GM23248 (cell line): Measurements from ENCODE around the gene GPR31. TPM values are rescaled to one million over a fixed set of nuclear protein-coding genes. Genes with fewer than 3 reads are reported as not detected.

ENCODE experiments used
- DNase-seq: peaks from one replicate; pipeline ENCODE4 v3.0.0-alpha.2; 2015
- H2AFZ ChIP-seq: fragments of 200-600 bp; sonication (generic); 2 replicates; pipeline ENCODE4 v1.6.1; 2016; ENCODE audit warnings: antibody characterized with exemption
- H3F3A ChIP-seq: fragments of 200-600 bp; sonication (generic); 2 replicates; pipeline ENCODE4 v1.6.1; 2016; ENCODE audit warnings: mild to moderate bottlenecking, antibody characterized with exemption, mixed run types; ENCODE audit not compliant: insufficient read depth
- H3K27ac ChIP-seq: fragments of 200-600 bp; sonication (generic); 2 replicates; pipeline ENCODE4 v1.5.1; 2016; ENCODE audit warnings: mild to moderate bottlenecking
- H3K27me3 ChIP-seq: fragments of 200-600 bp; sonication (generic); replicated peaks from 2 replicates; pipeline ENCODE4 v1.6.1; 2016; ENCODE audit warnings: mild to moderate bottlenecking; ENCODE audit not compliant: insufficient read depth
- H3K36me3 ChIP-seq: fragments of 200-600 bp; sonication (generic); 2 replicates; pipeline ENCODE4 v1.6.1; 2016; ENCODE audit warnings: low read depth, mild to moderate bottlenecking
- H3K4me1 ChIP-seq: fragments of 200-600 bp; sonication (generic); 2 replicates; pipeline ENCODE4 v1.6.1; 2016; ENCODE audit warnings: mild to moderate bottlenecking; ENCODE audit not compliant: insufficient read depth
- H3K4me2 ChIP-seq: fragments of 200-600 bp; sonication (generic); one replicate; pipeline ENCODE4 v1.6.1; 2016; ENCODE audit warnings: mild to moderate bottlenecking; ENCODE audit not compliant: unreplicated experiment
- H3K4me3 ChIP-seq: fragments of 200-600 bp; sonication (generic); 2 replicates; pipeline ENCODE4 v1.5.1; 2016; ENCODE audit warnings: mild to moderate bottlenecking
- H3K79me2 ChIP-seq: fragments of 200-600 bp; sonication (generic); 2 replicates; pipeline ENCODE4 v1.6.1; 2016; ENCODE audit warnings: mild to moderate bottlenecking; ENCODE audit not compliant: insufficient read depth
- H3K9ac ChIP-seq: fragments of 200-600 bp; sonication (generic); 2 replicates; pipeline ENCODE4 v1.6.1; 2016; ENCODE audit warnings: mild to moderate bottlenecking
- H3K9me2 ChIP-seq: fragments of 200-600 bp; sonication (generic); 2 replicates; pipeline ENCODE4 v1.6.1; 2016; ENCODE audit warnings: mixed run types, mild to moderate bottlenecking, moderate library complexity; ENCODE audit not compliant: insufficient read depth
- H3K9me3 ChIP-seq: fragments of 200-600 bp; sonication (generic); one replicate; pipeline ENCODE4 v1.6.1; 2017; ENCODE audit warnings: low read depth
- H4K20me1 ChIP-seq: fragments of 200-600 bp; sonication (generic); 2 replicates; pipeline ENCODE4 v1.6.0; 2016; ENCODE audit not compliant: insufficient read depth
- EZH2 ChIP-seq: fragments of 200-600 bp; sonication (generic); IDR thresholded peaks from 2 replicates; pipeline ENCODE4 v1.6.1; 2018; ENCODE audit warnings: antibody characterized with exemption, mild to moderate bottlenecking; ENCODE audit not compliant: insufficient read depth, poor library complexity, severe bottlenecking
- EZH2phosphoT487 ChIP-seq: fragments of 200-600 bp; sonication (generic); IDR thresholded peaks from 2 replicates; pipeline ENCODE4 v1.6.1; 2018; ENCODE audit warnings: antibody characterized with exemption, moderate library complexity, mild to moderate bottlenecking, low read depth; ENCODE audit not compliant: insufficient read depth
- WGBS, 2 experiments: methylation state at CpG; one replicate each; pipeline ENCODE4 v1.1.6; 2015 to 2017; ENCODE audit warnings: low lambda C conversion rate in 2 of 2, low coverage in 1 of 2; ENCODE audit errors: missing lambda C conversion rate in 2 of 2; 5-methylcytosine and 5-hydroxymethylcytosine counted together
- in situ Hi-C: fragments of 300-500 bp; cut with MboI; formaldehyde crosslinking; loops from 2 replicates; pipeline ENCODE4 v1.15.0; 2020
- polyA plus RNA-seq: library from polyadenylated mRNA; unstranded; fragments of >200 nt; fragmentation: Nextera tagmentation; extraction: Ambion mirVana; gene quantifications from 2 replicates; pipeline ENCODE4 v1.2.1, GENCODE V29; 2016
- total RNA-seq: library from RNA; depleted of rRNA; stranded (reverse); fragments of >200 nt; shearing (Covaris generic); gene quantifications from 2 replicates; pipeline ENCODE4 v1.2.3, GENCODE V29; 2014

GPR31 gene
- total and polyA plus RNA-seq, 2 experiments from 2014 or later, result not detected

- Histone ChIP-seq H3K36me3 (no peaks in the 10 kb centered on the region), H4K20me1 (no peaks in the 10 kb centered on the region), H3K79me2 (no peaks in the 10 kb centered on the region), H3K4me3 (no peak overlapping the region), H3K4me1 (no peaks in the 10 kb centered on the region), H3F3A (no peaks in the 10 kb centered on the region), H3K9ac (no peak overlapping the region), H2AFZ (no peak overlapping the region), H3K9me2 (no peaks in the 10 kb centered on the region), H3K27ac (no peak overlapping the region), H3K27me3 (no peaks in the 10 kb centered on the region), H3K9me3 (no peaks in the 10 kb centered on the region), H3K4me2 (no peak overlapping the region)
- WGBS, 2 experiments, result 17 to 29% methylated on average over 8 of the region's 8 CpGs
- DNase-seq, result no peak
- TF ChIP-seq EZH2phosphoT487 (no peak), EZH2 (no peak)
- in situ Hi-C loops, result no loop called here
Observed at GRCh38 chr6:167112421-167112820, 45.4 kb downstream of the GPR31 start.

GRCh38 chr6:167111597-167111996 lies 46.2 kb downstream of the GPR31 start:
- no peak overlapping the region for H3K9ac ChIP-seq
- no peaks in the 10 kb centered on the region for H3K79me2 ChIP-seq
- H3K9me2 ChIP-seq, result no peaks in the 10 kb centered on the region
- WGBS, 2 experiments, result 18 to 22% methylated on average over 3 of the region's 3 CpGs
- H3K36me3 ChIP-seq, result no peaks in the 10 kb centered on the region
- no peaks in the 10 kb centered on the region for H3K27me3 ChIP-seq
- H3K4me2 ChIP-seq, result no peak overlapping the region
- no peaks in the 10 kb centered on the region for H3K4me1 ChIP-seq
- no peaks in the 10 kb centered on the region for H3F3A ChIP-seq
- no peak for DNase-seq
- no peaks in the 10 kb centered on the region for H4K20me1 ChIP-seq
- H3K27ac ChIP-seq, result no peak overlapping the region
- H3K9me3 ChIP-seq, result no peaks in the 10 kb centered on the region
- no peak overlapping the region for H2AFZ ChIP-seq
- no peak overlapping the region for H3K4me3 ChIP-seq
- in situ Hi-C loops, result no loop called here
- TF ChIP-seq EZH2, result no peak
- no peak for TF ChIP-seq EZH2phosphoT487

GRCh38 chr6:167109651-167110050 lies 48.1 kb downstream of the GPR31 start:
- WGBS, 2 experiments, result 15 to 22% methylated on average over 6 of the region's 6 CpGs
- H3K27me3 ChIP-seq, result no peaks in the 10 kb centered on the region
- H3K27ac ChIP-seq, result no peak overlapping the region
- in situ Hi-C loops, result no loop called here
- no peaks in the 10 kb centered on the region for H3K9me3 ChIP-seq
- no peak overlapping the region for H3K9ac ChIP-seq
- H2AFZ ChIP-seq, result no peak overlapping the region
- no peak overlapping the region for H3K4me2 ChIP-seq
- DNase-seq, result no peak
- no peaks in the 10 kb centered on the region for H4K20me1 ChIP-seq
- no peaks in the 10 kb centered on the region for H3K4me1 ChIP-seq
- no peak overlapping the region for H3K4me3 ChIP-seq
- no peaks in the 10 kb centered on the region for H3K36me3 ChIP-seq
- H3K9me2 ChIP-seq, result no peaks in the 10 kb centered on the region
- H3K79me2 ChIP-seq, result no peaks in the 10 kb centered on the region
- H3F3A ChIP-seq, result no peaks in the 10 kb centered on the region
- TF ChIP-seq EZH2, result no peak
- TF ChIP-seq EZH2phosphoT487, result no peak

GRCh38 chr6:167108278-167108677 lies 49.5 kb downstream of the GPR31 start:
- TF ChIP-seq EZH2 (no peak), EZH2phosphoT487 (no peak)
- Histone ChIP-seq H3K4me1 (no peaks in the 10 kb centered on the region), H3K4me3 (no peak overlapping the region), H4K20me1 (no peaks in the 10 kb centered on the region), H3K79me2 (no peaks in the 10 kb centered on the region), H3F3A (no peaks in the 10 kb centered on the region), H3K9me3 (no peaks in the 10 kb centered on the region), H2AFZ (no peak overlapping the region), H3K9me2 (no peaks in the 10 kb centered on the region), H3K9ac (no peak overlapping the region), H3K27ac (no peak overlapping the region), H3K36me3 (no peaks in the 10 kb centered on the region), H3K4me2 (no peak overlapping the region), H3K27me3 (no peaks in the 10 kb centered on the region)
- DNase-seq, result no peak
- 41 to 46% methylated on average over 5 of the region's 5 CpGs for WGBS, 2 experiments
- in situ Hi-C loops, result no loop called here

- Histone ChIP-seq H3K9ac (no peak overlapping the region), H2AFZ (no peak overlapping the region), H3F3A (no peaks in the 10 kb centered on the region), H3K27me3 (no peaks in the 10 kb centered on the region), H3K9me3 (no peaks in the 10 kb centered on the region), H3K4me1 (no peaks in the 10 kb centered on the region), H4K20me1 (no peaks in the 10 kb centered on the region), H3K4me3 (no peak overlapping the region), H3K9me2 (no peaks in the 10 kb centered on the region), H3K79me2 (no peaks in the 10 kb centered on the region), H3K27ac (no peak overlapping the region), H3K36me3 (no peaks in the 10 kb centered on the region), H3K4me2 (no peak overlapping the region)
- WGBS, 2 experiments, result 32 to 46% methylated on average over 7 of the region's 7 CpGs
- TF ChIP-seq EZH2 (no peak), EZH2phosphoT487 (no peak)
- in situ Hi-C loops, result no loop called here
- no peak for DNase-seq
Observed at GRCh38 chr6:167107787-167108186, 50.0 kb downstream of the GPR31 start.
